ENCODE data around the gene ARPC2.
"Not testable (repeated sequence)": the region's sequence is repeated elsewhere in the genome, so short reads cannot be mapped to it uniquely, and the experiment has no call there.

The ARPC2 gene

GRCh38 chr2:218216674-218217359 lies at the start of gene ARPC2:
ARPC2 (plus strand) TSS chr2:218217189; CDS start chr2:218217471, 282 bp downstream.
- DNase-seq: peak in 55 of 56 donors; percentile 55 to 96 (median 89)

- no peak for DNase-seq
Observed at GRCh38 chr2:218168016-218168415, 49.0 kb upstream of the ARPC2 start.

GRCh38 chr2:218168635-218169462 lies 48.1 kb upstream of the ARPC2 start:
- DNase-seq: peak in 17 of 56 donors; percentile 1 to 40 (median 9)

GRCh38 chr2:218169757-218170546 lies 47.0 kb upstream of the ARPC2 start:
- no peak for DNase-seq

GRCh38 chr2:218171744-218172143 lies 45.2 kb upstream of the ARPC2 start:
- DNase-seq: not testable (repeated sequence)

GRCh38 chr2:218172845-218173244 lies 44.1 kb upstream of the ARPC2 start:
- no peak for DNase-seq

- no peak for DNase-seq
Observed at GRCh38 chr2:218179782-218180181, 37.2 kb upstream of the ARPC2 start.

- DNase-seq: no peak
Observed at GRCh38 chr2:218180467-218181114, 36.4 kb upstream of the ARPC2 start.

GRCh38 chr2:218184331-218184730 lies 32.7 kb upstream of the ARPC2 start:
- no peak for DNase-seq

- peak in 32 of 56 donors; percentile 1 to 54 (median 12) for DNase-seq
Observed at GRCh38 chr2:218186355-218186766, 30.6 kb upstream of the ARPC2 start.

- no peak for DNase-seq
Observed at GRCh38 chr2:218186876-218187275, 30.1 kb upstream of the ARPC2 start.

- DNase-seq: no peak
Observed at GRCh38 chr2:218187296-218188015, 29.5 kb upstream of the ARPC2 start.

GRCh38 chr2:218188528-218188927 lies 28.5 kb upstream of the ARPC2 start:
- DNase-seq: no peak

GRCh38 chr2:218192902-218193430 lies 24.0 kb upstream of the ARPC2 start:
- no peak for DNase-seq

GRCh38 chr2:218193701-218194100 lies 23.3 kb upstream of the ARPC2 start:
- no peak for DNase-seq

- DNase-seq: no peak
Observed at GRCh38 chr2:218194880-218195279, 22.1 kb upstream of the ARPC2 start.

- DNase-seq: no peak
Observed at GRCh38 chr2:218196974-218197373, 20.0 kb upstream of the ARPC2 start.

GRCh38 chr2:218202266-218202665 lies 14.7 kb upstream of the ARPC2 start:
- DNase-seq: no peak

- no peak for DNase-seq
Observed at GRCh38 chr2:218209078-218209477, 7.9 kb upstream of the ARPC2 start.

- DNase-seq: no peak
Observed at GRCh38 chr2:218214116-218214515, 2.9 kb upstream of the ARPC2 start.

All from nucleus accumbens (tissue), 56 donors.